ENCODE measurements around the gene CHAT. TPM values are rescaled to one million over a fixed set of nuclear protein-coding genes. Genes with fewer than 3 reads are reported as not detected.

The CHAT gene
- total RNA-seq, 1 donor from 2014 or later = 0.83 TPM

DNA sequence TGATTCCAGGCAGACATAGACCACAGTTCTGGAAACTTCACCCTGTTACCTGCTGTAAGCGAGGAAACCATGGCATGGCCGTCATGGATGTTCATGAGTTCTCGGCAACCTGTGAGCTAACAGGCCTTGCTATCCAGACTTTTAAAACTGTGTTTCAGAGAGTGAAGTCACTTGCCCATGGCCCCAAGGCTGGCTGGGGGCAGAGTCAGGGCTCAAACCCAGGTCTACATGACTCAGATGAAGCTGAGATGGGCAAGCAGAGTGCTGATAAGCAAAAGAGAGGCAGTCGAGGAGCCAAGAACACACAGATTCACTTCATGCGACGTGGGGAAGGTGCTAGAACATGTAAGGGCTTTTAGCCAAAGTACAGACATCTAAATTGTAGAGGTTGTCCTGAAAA lies 97.1 kb downstream of the CHAT start:
- Mint-ChIP-seq H3K9me3 (no peaks in the 10 kb centered on the region), H3K27me3 (ENCODE audit: insufficient read depth) (peaks cover 2% of the 10 kb centered on the region), H3K4me1 (ENCODE audit: low read depth) (no peaks in the 10 kb centered on the region), H3K27ac (no peak overlapping the region), H3K36me3 (ENCODE audit: low read depth) (no peaks in the 10 kb centered on the region), H3K4me3 (no peak overlapping the region)
- intact Hi-C loops (cut with micrococcal nuclease) = no loop called here
- DNase-seq (ENCODE audit: low spot score) = no peak

DNA sequence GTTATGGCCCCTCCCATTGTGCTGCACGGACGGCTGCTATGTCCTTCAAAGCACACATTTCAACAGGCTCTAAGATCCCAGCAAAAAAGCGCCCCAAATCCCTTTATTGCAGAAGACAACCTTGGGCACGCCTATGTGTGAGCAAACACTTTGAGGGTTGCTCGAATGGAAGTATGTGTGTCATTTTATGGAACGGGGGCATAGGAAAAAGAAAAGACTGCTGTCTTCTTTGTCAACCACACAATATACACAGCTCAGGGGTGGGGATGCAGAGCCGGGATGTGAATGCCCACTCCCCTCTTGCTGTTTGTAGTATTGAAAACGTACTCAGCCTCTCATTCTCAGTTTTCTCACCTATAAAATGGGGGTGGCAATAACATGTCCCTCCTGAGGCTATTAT lies 97.6 kb downstream of the CHAT start:
- peaks cover 2% of the 10 kb centered on the region for H3K27me3 Mint-ChIP-seq (ENCODE audit: insufficient read depth)

DNA sequence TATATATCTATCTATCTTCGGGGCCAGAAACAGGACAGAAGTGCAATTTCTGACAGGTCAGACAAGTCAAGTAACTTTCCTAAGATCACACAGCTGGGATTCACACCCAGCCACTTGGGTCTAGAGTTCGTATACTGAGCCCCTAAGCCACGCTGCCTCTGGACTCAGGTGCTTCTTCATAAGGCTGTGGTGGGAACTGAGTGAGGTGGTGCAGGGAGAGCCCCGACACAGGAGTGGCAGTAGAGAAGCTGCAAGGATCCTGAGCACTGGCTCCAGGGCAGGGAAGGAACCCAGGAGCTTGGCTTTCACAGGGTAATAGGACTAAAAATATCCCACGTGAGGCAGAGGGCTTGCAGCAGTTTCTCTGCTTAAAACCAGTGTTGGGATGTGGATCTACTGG lies 99.4 kb downstream of the CHAT start:
- Mint-ChIP-seq H3K9me3 (no peaks in the 10 kb centered on the region), H3K4me1 (ENCODE audit: low read depth) (no peaks in the 10 kb centered on the region), H3K27me3 (ENCODE audit: insufficient read depth) (peaks cover 2% of the 10 kb centered on the region), H3K27ac (no peak overlapping the region), H3K4me3 (no peak overlapping the region), H3K36me3 (ENCODE audit: low read depth) (no peaks in the 10 kb centered on the region)
- DNase-seq (ENCODE audit: low spot score) = no peak
- intact Hi-C loops (cut with micrococcal nuclease) = no loop called here

More for the DNA sequence above, 97.6 kb downstream of the CHAT start:
- intact Hi-C loops (cut with micrococcal nuclease) = no loop called here
- Mint-ChIP-seq H3K9me3 (no peaks in the 10 kb centered on the region), H3K4me1 (ENCODE audit: low read depth) (no peaks in the 10 kb centered on the region), H3K36me3 (ENCODE audit: low read depth) (no peaks in the 10 kb centered on the region), H3K27ac (no peak overlapping the region), H3K4me3 (no peak overlapping the region)
- no peak for DNase-seq (ENCODE audit: low spot score)

Other genes starting within 250 kb of the CHAT start
- gene DRGX, start 217.9 kb upstream of the CHAT start, total RNA-seq = not detected in 2 replicates
- gene ERCC6, start 74.9 kb upstream of the CHAT start, total RNA-seq = 11.2 and 11.7 TPM in 2 replicates
- not detected in 2 replicates for gene SLC18A3, start 3.7 kb upstream of the CHAT start, total RNA-seq
- gene C10orf53, start 65.6 kb downstream of the CHAT start, total RNA-seq = not detected in 2 replicates
- gene OGDHL, start 148.3 kb downstream of the CHAT start, total RNA-seq = 1.2 and 2.8 TPM in 2 replicates

Measured in activated T-helper 1 cell treated with anti-CD3 and anti-CD28 coated beads, Interleukin-12 subunit alpha, Interleukin-12 subunit beta, Interleukin-2, Interleukin-4 antibody, amounts not matched to agents 30 ng/mL and 10 ng/mL and 1 ng/mL, durations not matched to agents 14 hours and 24 hours and 36 hours (primary cell).